IMR-90 (cell line): Measurements from ENCODE around the gene ICAM5.

Experiments used
- BHLHE40 ChIP-seq: fragments of 150-350 bp; IDR thresholded peaks from 2 replicates; pipeline ENCODE4 v1.6.1; 2016; ENCODE audit warnings: mild to moderate bottlenecking, low read depth, low read length
- CEBPB ChIP-seq: IDR thresholded peaks from 2 replicates; pipeline ENCODE4 v1.6.1; 2012; ENCODE audit warnings: low read depth, low read length, improper control_type of control experiment
- MAFK ChIP-seq: IDR thresholded peaks from 2 replicates; pipeline ENCODE4 v1.6.1; 2012; ENCODE audit warnings: low read depth, low read length, improper control_type of control experiment
- MAZ ChIP-seq: IDR thresholded peaks from 2 replicates; pipeline ENCODE4 v1.6.1; 2012; ENCODE audit warnings: low read depth, mild to moderate bottlenecking, low read length, improper control_type of control experiment, moderate library complexity, borderline replicate concordance
- MXI1 ChIP-seq: IDR thresholded peaks from 2 replicates; pipeline ENCODE4 v1.6.1; 2012; ENCODE audit warnings: low read depth, mild to moderate bottlenecking, low read length, moderate library complexity, borderline replicate concordance
- NFE2L2 ChIP-seq: fragments of 150-350 bp; IDR thresholded peaks from 2 replicates; pipeline ENCODE4 v1.6.1; 2016; ENCODE audit warnings: low read depth, mild to moderate bottlenecking, low read length
- POLR2A ChIP-seq: IDR thresholded peaks from 2 replicates; pipeline ENCODE4 v1.6.1; 2012; ENCODE audit warnings: mild to moderate bottlenecking, low read depth, low read length
- RAD21 ChIP-seq: IDR thresholded peaks from 2 replicates; pipeline ENCODE4 v1.6.1; 2012; ENCODE audit warnings: low read length, improper control_type of control experiment
- RCOR1 ChIP-seq: IDR thresholded peaks from 2 replicates; pipeline ENCODE4 v1.6.1; 2012; ENCODE audit warnings: mild to moderate bottlenecking, low read length, improper control_type of control experiment; ENCODE audit not compliant: insufficient replicate concordance
- TF ChIP-seq, protein P1 (sequence below): conservative IDR thresholded peaks from 2 replicates; pipeline ENCODE4 v1.5.1; 2012; ENCODE audit warnings: mild to moderate bottlenecking, low read depth, low read length, improper control_type of control experiment
- TF ChIP-seq, protein P2 (sequence below): fragments of 150-350 bp; IDR thresholded peaks from 2 replicates; pipeline ENCODE4 v1.6.1; 2016; ENCODE audit warnings: low read depth, mild to moderate bottlenecking, low read length, moderate library complexity, borderline replicate concordance
- TF ChIP-seq, protein P3 (sequence below): fragments of 150-350 bp; IDR thresholded peaks from 2 replicates; pipeline ENCODE4 v1.6.1; 2017; ENCODE audit warnings: mild to moderate bottlenecking, antibody characterized with exemption, low read length, low read depth

- no peak for TF ChIP-seq RAD21
- no peak for TF ChIP-seq MXI1
- TF ChIP-seq, protein P1, sequence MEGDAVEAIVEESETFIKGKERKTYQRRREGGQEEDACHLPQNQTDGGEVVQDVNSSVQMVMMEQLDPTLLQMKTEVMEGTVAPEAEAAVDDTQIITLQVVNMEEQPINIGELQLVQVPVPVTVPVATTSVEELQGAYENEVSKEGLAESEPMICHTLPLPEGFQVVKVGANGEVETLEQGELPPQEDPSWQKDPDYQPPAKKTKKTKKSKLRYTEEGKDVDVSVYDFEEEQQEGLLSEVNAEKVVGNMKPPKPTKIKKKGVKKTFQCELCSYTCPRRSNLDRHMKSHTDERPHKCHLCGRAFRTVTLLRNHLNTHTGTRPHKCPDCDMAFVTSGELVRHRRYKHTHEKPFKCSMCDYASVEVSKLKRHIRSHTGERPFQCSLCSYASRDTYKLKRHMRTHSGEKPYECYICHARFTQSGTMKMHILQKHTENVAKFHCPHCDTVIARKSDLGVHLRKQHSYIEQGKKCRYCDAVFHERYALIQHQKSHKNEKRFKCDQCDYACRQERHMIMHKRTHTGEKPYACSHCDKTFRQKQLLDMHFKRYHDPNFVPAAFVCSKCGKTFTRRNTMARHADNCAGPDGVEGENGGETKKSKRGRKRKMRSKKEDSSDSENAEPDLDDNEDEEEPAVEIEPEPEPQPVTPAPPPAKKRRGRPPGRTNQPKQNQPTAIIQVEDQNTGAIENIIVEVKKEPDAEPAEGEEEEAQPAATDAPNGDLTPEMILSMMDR, result no peak
- no peak for TF ChIP-seq RCOR1
- TF ChIP-seq, protein P2, sequence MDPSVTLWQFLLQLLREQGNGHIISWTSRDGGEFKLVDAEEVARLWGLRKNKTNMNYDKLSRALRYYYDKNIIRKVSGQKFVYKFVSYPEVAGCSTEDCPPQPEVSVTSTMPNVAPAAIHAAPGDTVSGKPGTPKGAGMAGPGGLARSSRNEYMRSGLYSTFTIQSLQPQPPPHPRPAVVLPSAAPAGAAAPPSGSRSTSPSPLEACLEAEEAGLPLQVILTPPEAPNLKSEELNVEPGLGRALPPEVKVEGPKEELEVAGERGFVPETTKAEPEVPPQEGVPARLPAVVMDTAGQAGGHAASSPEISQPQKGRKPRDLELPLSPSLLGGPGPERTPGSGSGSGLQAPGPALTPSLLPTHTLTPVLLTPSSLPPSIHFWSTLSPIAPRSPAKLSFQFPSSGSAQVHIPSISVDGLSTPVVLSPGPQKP, result no peak
- no peak for TF ChIP-seq POLR2A
- no peak for TF ChIP-seq BHLHE40
- TF ChIP-seq, protein P3, sequence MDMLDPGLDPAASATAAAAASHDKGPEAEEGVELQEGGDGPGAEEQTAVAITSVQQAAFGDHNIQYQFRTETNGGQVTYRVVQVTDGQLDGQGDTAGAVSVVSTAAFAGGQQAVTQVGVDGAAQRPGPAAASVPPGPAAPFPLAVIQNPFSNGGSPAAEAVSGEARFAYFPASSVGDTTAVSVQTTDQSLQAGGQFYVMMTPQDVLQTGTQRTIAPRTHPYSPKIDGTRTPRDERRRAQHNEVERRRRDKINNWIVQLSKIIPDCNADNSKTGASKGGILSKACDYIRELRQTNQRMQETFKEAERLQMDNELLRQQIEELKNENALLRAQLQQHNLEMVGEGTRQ, result no peak
- no peak for TF ChIP-seq MAZ
- no peak for TF ChIP-seq CEBPB
- TF ChIP-seq NFE2L2, result no peak
- TF ChIP-seq MAFK, result no peak
Observed at GRCh38 chr19:10309423-10309822, 19.7 kb downstream of the ICAM5 start, which contains the start of gene ZGLP1.
